ENCODE data around the gene HAT1. TPM values are rescaled to one million over a fixed set of nuclear protein-coding genes. Genes with fewer than 3 reads are reported as not detected.

Gene HAT1
- total and polyA plus RNA-seq, 11 donors = 9.9 to 60.7 (median 34.1) TPM

DNA sequence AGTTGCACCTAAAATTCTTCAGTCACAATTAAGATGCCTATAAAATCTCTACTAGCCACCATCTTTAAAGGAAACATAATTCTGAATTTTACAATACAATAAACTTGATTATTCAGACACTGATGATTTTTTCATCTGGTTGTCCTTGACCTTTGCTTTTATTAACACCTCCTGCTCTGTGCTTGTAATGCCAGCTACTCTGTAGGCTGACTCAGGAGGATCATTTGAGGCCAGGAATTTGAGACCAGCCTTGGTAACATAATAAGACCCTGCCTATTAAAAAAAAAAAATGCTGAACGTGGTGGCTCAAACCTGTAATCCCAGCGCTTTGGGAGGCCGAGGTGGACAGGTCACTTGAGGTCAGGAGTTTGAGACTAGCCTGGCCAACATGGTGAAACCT is 38.3 kb downstream of the HAT1 start:
- H3K36me3 ChIP-seq = peaks cover 0 to 17% (median 2%) of the 10 kb centered on the region in 9 donors
- DNase-seq (no peak), ATAC-seq (peak in 2 of 4 donors; percentile 24 to 52)
- H3K4me1 ChIP-seq = peaks cover 0 to 50% (median 1%) of the 10 kb centered on the region in 12 donors
- intact Hi-C loops (cut with DNase I) = no loop called here
- H3K4me3 ChIP-seq = no peak overlapping the region
- H3K27me3 ChIP-seq = no peaks in the 10 kb centered on the region
- H3K9me3 ChIP-seq = no peaks in the 10 kb centered on the region
- no peak overlapping the region for H3K27ac ChIP-seq
- TF ChIP-seq, protein P1, sequence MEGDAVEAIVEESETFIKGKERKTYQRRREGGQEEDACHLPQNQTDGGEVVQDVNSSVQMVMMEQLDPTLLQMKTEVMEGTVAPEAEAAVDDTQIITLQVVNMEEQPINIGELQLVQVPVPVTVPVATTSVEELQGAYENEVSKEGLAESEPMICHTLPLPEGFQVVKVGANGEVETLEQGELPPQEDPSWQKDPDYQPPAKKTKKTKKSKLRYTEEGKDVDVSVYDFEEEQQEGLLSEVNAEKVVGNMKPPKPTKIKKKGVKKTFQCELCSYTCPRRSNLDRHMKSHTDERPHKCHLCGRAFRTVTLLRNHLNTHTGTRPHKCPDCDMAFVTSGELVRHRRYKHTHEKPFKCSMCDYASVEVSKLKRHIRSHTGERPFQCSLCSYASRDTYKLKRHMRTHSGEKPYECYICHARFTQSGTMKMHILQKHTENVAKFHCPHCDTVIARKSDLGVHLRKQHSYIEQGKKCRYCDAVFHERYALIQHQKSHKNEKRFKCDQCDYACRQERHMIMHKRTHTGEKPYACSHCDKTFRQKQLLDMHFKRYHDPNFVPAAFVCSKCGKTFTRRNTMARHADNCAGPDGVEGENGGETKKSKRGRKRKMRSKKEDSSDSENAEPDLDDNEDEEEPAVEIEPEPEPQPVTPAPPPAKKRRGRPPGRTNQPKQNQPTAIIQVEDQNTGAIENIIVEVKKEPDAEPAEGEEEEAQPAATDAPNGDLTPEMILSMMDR (IDR thresholded peaks at IDR 0.05) = no peak
- no peak for TF ChIP-seq POLR2A (IDR thresholded peaks at IDR 0.05)
- WGBS, 4 donors = 85 to 86% (median 86%) methylated on average over 3 of the region's 3 CpGs

- no peak overlapping the region for H3K27ac ChIP-seq
- H3K9me3 ChIP-seq = no peaks in the 10 kb centered on the region
- ATAC-seq = no peak
- WGBS, 4 donors = 95 to 96% (median 96%) methylated on average over 2 of the region's 2 CpGs
- peaks cover 0 to 33% (median 28%) of the 10 kb centered on the region in 9 donors for H3K36me3 ChIP-seq
- TF ChIP-seq, protein P1 (IDR thresholded peaks at IDR 0.05) = no peak
- no peak for TF ChIP-seq POLR2A (IDR thresholded peaks at IDR 0.05)
- no peak overlapping the region for H3K4me3 ChIP-seq
- no peaks in the 10 kb centered on the region for H3K27me3 ChIP-seq
- DNase-seq = no peak
- intact Hi-C loops (cut with DNase I) = no loop called here
- H3K4me1 ChIP-seq = peaks cover 0 to 25% (median 1%) of the 10 kb centered on the region in 12 donors
Observed at GRCh38 chr2:171963198-171963597, 40.9 kb downstream of the HAT1 start.

- no peaks in the 10 kb centered on the region for H3K9me3 ChIP-seq
- intact Hi-C loops (cut with DNase I) = no loop called here
Observed at GRCh38 chr2:171964308-171964707, 42.0 kb downstream of the HAT1 start.

DNA sequence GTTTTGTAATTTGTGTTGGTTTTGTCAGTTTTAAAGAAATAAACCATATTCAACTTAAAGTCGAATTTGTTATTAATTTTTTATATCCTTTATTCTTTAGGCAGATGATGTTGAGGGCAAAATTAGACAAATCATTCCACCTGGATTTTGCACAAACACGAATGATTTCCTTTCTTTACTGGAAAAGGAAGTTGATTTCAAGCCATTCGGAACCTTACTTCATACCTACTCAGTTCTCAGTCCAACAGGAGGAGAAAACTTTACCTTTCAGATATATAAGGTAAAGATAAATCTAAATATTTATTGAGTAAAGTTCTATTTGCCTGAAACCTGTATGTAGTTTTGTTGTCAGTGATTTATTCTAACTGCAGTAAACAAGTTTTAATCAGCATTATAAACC is 43.0 kb downstream of the HAT1 start:
- no peak overlapping the region for H3K4me3 ChIP-seq
- WGBS, 4 donors = 85 to 91% (median 89%) methylated on average over 3 of the region's 3 CpGs
- H3K36me3 ChIP-seq = peaks cover 0 to 53% (median 38%) of the 10 kb centered on the region in 9 donors
- no peak overlapping the region for H3K27ac ChIP-seq
- no peak for DNase-seq
- H3K4me1 ChIP-seq = peaks cover 0 to 5% (median 0%) of the 10 kb centered on the region in 12 donors
- TF ChIP-seq, protein P1 (IDR thresholded peaks at IDR 0.05) = no peak
- ATAC-seq = no peak
- no peaks in the 10 kb centered on the region for H3K27me3 ChIP-seq
- H3K9me3 ChIP-seq = no peaks in the 10 kb centered on the region
- intact Hi-C loops (cut with DNase I) = no loop called here

More at GRCh38 chr2:171964308-171964707, 42.0 kb downstream of the HAT1 start:
- 64 to 94% (median 89%) methylated on average over 2 of the region's 2 CpGs for WGBS, 4 donors
- Histone ChIP-seq H3K36me3 (peaks cover 0 to 44% (median 34%) of the 10 kb centered on the region in 9 donors), H3K27ac (no peak overlapping the region), H3K27me3 (no peaks in the 10 kb centered on the region), H3K4me1 (peaks cover 0 to 15% (median 0%) of the 10 kb centered on the region in 12 donors), H3K4me3 (no peak overlapping the region)
- TF ChIP-seq, protein P1 (IDR thresholded peaks at IDR 0.05) = no peak
- TF ChIP-seq POLR2A (IDR thresholded peaks at IDR 0.05) = no peak
- DNase-seq (no peak), ATAC-seq (no peak)
